Vagina (tissue), 2 donors: ENCODE data around the gene MLH3. TPM values are rescaled to one million over a fixed set of nuclear protein-coding genes. Genes with fewer than 3 reads are reported as not detected.

ENCODE experiments used
- DNase-seq, 2 donors: peaks; one replicate each; pipeline ENCODE4 v3.0.0-alpha.2; 2017; ENCODE audit errors: extremely low spot score in 2 of 2
- H3K27ac ChIP-seq: fragments of 200-600 bp; sonication (generic); one replicate; pipeline ENCODE4 v1.5.1; 2019
- H3K27me3 ChIP-seq: fragments of 200-600 bp; sonication (generic); one replicate; pipeline ENCODE4 v1.5.1; 2019
- H3K36me3 ChIP-seq, 2 donors: fragments of 200-600 bp; sonication (generic); one replicate each; pipeline ENCODE4 v1.5.1; 2017 to 2019
- H3K4me1 ChIP-seq: fragments of 200-600 bp; sonication (generic); one replicate; pipeline ENCODE4 v1.5.1; 2019
- H3K4me3 ChIP-seq, 2 donors: fragments of 200-600 bp; sonication (generic); 1 replicate in 1 of 2; 2 replicates in 1 of 2; pipeline ENCODE4 v1.5.1; 2016 to 2019
- H3K9me3 ChIP-seq: fragments of 200-600 bp; sonication (generic); one replicate; pipeline ENCODE4 v1.5.1; 2019
- POLR2A ChIP-seq, 2 donors: fragments of 450-650 bp; IDR thresholded peaks; one replicate each; pipeline ENCODE4 v1.6.1; 2017; ENCODE audit warnings: antibody characterized with exemption in 2 of 2, mild to moderate bottlenecking in 2 of 2, moderate library complexity in 2 of 2
- POLR2AphosphoS5 ChIP-seq, 2 donors: sonication (generic); formaldehyde crosslinking; IDR thresholded peaks; one replicate each; pipeline ENCODE4 v1.9.0; 2017; ENCODE audit warnings: antibody characterized with exemption in 2 of 2, mild to moderate bottlenecking in 2 of 2, low read depth in 1 of 2; ENCODE audit not compliant: insufficient read depth in 1 of 2
- intact Hi-C: fragments of 100-400 bp; cut with DNase I; formaldehyde crosslinking; loops from one replicate; pipeline ENCODE4 v1.15.1; 2023
- total RNA-seq: library from RNA; depleted of rRNA; stranded (reverse); fragments of >200 nt; gene quantifications from one replicate; pipeline ENCODE4 v1.2.3, GENCODE V29; 2016
- TF ChIP-seq, protein P1 (sequence below), 3 experiments: fragments of 450-650 bp in 2 of 3; fragments of 200-600 bp in 1 of 3; sonication (generic) in 1 of 3; IDR thresholded peaks; one replicate each; pipeline ENCODE4 v1.5.1; 2017 to 2019; ENCODE audit warnings: antibody characterized with exemption in 3 of 3, mild to moderate bottlenecking in 2 of 3, moderate library complexity in 2 of 3

MLH3 gene
- total RNA-seq, 1 donor from 2014 or later = 32.9 TPM

DNA sequence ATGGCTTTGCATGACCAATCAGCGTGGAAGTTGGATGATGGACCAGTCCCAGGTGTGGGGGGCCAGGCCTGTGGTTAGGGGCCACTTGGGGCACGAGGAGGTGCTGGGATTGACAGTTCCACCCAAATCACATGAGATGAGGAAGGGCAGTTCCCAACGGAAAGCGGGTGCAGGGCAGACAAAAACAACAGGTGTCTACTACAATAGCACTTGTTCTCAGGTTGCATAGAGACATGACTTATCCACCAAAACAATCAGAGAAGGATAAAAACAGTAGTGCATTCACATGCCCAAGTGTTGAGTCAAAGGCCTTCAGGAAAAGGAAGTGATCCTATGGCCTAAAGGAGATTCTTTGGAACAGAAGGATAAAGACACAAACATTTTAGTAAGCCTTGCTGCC lies 63.1 kb downstream of the MLH3 start:
- intact Hi-C loops = no loop called here
- Histone ChIP-seq H3K27ac (no peak overlapping the region), H3K27me3 (no peaks in the 10 kb centered on the region), H3K4me1 (no peaks in the 10 kb centered on the region), H3K9me3 (no peaks in the 10 kb centered on the region), H3K4me3 (no peak overlapping the region), H3K36me3 (no peaks in the 10 kb centered on the region)
- no peak for TF ChIP-seq POLR2A (IDR thresholded peaks at IDR 0.05)
- peak in 1 of 2 donors; percentile 10 for TF ChIP-seq POLR2AphosphoS5 (IDR thresholded peaks at IDR 0.05; ENCODE audit: insufficient read depth in 1 of 2, low read depth in 1 of 2)
- no peak for DNase-seq

DNA sequence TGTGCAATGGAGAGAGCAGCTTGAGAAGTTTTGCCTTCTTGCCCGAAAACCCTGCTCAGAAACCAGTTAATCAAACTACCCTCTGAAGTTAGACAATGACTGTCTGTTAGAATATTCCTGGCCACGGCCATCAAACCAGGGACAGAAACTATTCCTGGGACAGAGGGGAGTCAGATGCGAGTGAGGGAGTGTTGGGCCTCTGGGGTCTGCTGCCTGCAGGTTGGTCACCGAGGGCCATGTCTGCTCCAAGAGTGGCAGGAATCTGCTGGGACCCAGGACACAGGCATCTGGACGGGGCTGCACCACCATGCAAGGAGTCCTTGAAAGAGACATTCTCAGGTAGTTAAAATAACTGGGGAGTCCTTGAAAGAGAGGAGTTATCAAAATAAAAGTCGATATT lies 65.5 kb downstream of the MLH3 start:
- TF ChIP-seq, protein P1, sequence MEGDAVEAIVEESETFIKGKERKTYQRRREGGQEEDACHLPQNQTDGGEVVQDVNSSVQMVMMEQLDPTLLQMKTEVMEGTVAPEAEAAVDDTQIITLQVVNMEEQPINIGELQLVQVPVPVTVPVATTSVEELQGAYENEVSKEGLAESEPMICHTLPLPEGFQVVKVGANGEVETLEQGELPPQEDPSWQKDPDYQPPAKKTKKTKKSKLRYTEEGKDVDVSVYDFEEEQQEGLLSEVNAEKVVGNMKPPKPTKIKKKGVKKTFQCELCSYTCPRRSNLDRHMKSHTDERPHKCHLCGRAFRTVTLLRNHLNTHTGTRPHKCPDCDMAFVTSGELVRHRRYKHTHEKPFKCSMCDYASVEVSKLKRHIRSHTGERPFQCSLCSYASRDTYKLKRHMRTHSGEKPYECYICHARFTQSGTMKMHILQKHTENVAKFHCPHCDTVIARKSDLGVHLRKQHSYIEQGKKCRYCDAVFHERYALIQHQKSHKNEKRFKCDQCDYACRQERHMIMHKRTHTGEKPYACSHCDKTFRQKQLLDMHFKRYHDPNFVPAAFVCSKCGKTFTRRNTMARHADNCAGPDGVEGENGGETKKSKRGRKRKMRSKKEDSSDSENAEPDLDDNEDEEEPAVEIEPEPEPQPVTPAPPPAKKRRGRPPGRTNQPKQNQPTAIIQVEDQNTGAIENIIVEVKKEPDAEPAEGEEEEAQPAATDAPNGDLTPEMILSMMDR (IDR thresholded peaks at IDR 0.05) = no peak
- TF ChIP-seq POLR2AphosphoS5 (IDR thresholded peaks at IDR 0.05; ENCODE audit: insufficient read depth in 1 of 2, low read depth in 1 of 2) (no peak), POLR2A (IDR thresholded peaks at IDR 0.05) (no peak)
- no peaks in the 10 kb centered on the region for H3K9me3 ChIP-seq
- no peaks in the 10 kb centered on the region for H3K4me1 ChIP-seq
- no peak overlapping the region for H3K27ac ChIP-seq
- H3K36me3 ChIP-seq = no peaks in the 10 kb centered on the region
- DNase-seq = no peak
- intact Hi-C loops = no loop called here
- H3K4me3 ChIP-seq = no peak overlapping the region
- H3K27me3 ChIP-seq = no peaks in the 10 kb centered on the region

DNA sequence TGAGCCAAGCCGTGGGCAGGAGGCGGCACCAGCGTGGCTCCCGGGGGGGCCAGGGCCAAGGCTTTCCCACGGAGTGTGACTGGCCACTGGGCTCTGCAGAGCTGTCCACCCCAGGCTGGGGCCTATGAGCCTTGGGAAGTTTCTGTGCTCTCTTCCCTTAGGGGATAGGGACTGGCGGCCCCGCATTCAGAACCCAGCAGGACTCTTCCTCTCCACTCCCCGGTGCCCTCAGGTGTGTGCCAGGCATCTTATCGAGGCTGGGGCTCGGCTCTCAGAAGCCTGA lies 66.3 kb downstream of the MLH3 start:
- no peak overlapping the region for H3K27ac ChIP-seq
- intact Hi-C loops = no loop called here
- TF ChIP-seq POLR2A (IDR thresholded peaks at IDR 0.05) = no peak
- TF ChIP-seq, protein P1 (IDR thresholded peaks at IDR 0.05) = no peak
- no peak for TF ChIP-seq POLR2AphosphoS5 (IDR thresholded peaks at IDR 0.05; ENCODE audit: insufficient read depth in 1 of 2, low read depth in 1 of 2)

DNA sequence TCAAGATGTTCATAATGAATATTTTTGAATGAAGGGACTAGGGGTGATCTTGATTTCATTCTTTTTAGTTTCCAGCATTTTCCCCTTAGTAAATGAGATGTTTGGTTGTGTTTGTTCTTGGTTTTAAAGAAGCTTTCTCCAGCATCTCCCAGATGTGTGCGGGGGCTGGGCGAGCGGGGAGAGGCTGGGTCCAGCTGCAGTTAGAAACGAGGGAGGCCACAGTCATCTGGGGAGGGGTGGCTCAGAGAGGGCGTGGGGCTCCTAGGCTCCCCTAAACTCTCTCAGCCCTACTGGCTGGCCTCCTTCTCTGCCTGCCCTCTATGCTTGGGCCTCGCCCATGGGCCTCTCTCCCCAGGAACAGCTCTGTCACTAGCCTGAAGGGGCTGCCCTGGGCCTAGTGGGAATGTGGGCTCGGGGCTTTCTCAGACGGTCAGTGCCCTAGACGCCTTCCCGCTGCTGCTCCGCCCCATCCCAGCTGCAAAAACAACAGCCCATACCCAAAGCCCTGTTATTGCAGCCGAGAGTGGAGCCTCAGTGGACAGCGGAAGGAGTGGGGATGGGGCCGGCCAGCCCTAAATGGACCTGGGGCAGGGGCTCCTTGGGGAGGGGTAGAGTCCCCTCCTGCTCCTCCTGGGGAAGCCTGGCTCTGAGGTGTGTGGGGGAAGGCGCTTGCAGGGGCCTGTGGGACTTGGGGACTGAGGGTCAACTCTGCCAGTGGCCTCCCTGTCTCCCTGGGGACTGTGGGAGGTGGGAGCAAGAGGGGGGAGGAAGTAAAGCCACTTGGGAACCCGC lies 66.8 kb downstream of the MLH3 start:
- no peak for DNase-seq
- H3K27ac ChIP-seq = no peak overlapping the region

More for the DNA sequence above, 66.3 kb downstream of the MLH3 start:
- Histone ChIP-seq H3K4me3 (no peak overlapping the region), H3K9me3 (no peaks in the 10 kb centered on the region), H3K36me3 (no peaks in the 10 kb centered on the region), H3K27me3 (no peaks in the 10 kb centered on the region), H3K4me1 (no peaks in the 10 kb centered on the region)
- DNase-seq = no peak

DNA sequence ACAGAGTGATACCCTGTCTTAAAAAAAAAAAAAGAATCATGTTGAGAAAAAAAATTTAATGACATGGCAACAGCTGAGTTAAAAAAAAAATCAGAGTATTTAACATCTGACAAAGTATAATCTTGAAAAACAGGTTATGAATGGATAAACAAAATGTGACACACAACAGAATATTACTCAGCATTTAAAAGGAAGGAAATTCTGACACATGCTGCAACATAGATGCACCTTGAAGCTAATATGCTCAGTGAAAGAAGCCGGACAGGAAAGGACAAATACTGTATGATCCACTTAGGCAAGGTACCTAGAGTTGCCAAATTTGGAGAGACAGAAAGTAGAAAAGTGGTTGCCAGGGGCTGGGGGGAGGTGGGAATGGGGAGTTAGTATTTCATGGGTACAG lies 67.9 kb downstream of the MLH3 start:
- H3K4me1 ChIP-seq = peaks cover 4% of the 10 kb centered on the region
- intact Hi-C loops = no loop called here
- H3K27me3 ChIP-seq = no peaks in the 10 kb centered on the region
- H3K9me3 ChIP-seq = no peaks in the 10 kb centered on the region
- TF ChIP-seq POLR2AphosphoS5 (IDR thresholded peaks at IDR 0.05; ENCODE audit: insufficient read depth in 1 of 2, low read depth in 1 of 2) (peak in 1 of 2 donors; percentile 68), POLR2A (IDR thresholded peaks at IDR 0.05) (no peak)
- TF ChIP-seq, protein P1 (IDR thresholded peaks at IDR 0.05) = no peak
- H3K36me3 ChIP-seq = no peaks in the 10 kb centered on the region
- no peak for DNase-seq
- no peak overlapping the region for H3K4me3 ChIP-seq
- no peak overlapping the region for H3K27ac ChIP-seq

More for the DNA sequence above, 66.8 kb downstream of the MLH3 start:
- no peaks in the 10 kb centered on the region for H3K36me3 ChIP-seq
- no peaks in the 10 kb centered on the region for H3K4me1 ChIP-seq
- no peak overlapping the region for H3K4me3 ChIP-seq
- TF ChIP-seq, protein P1 (IDR thresholded peaks at IDR 0.05) = no peak
- TF ChIP-seq POLR2AphosphoS5 (IDR thresholded peaks at IDR 0.05; ENCODE audit: insufficient read depth in 1 of 2, low read depth in 1 of 2) (no peak), POLR2A (IDR thresholded peaks at IDR 0.05) (no peak)
- H3K27me3 ChIP-seq = no peaks in the 10 kb centered on the region
- intact Hi-C loops = no loop called here
- H3K9me3 ChIP-seq = no peaks in the 10 kb centered on the region
